Measurements from ENCODE around the gene TEAD1.
"Not testable (repeated sequence)": the region's sequence is repeated elsewhere in the genome, so short reads cannot be mapped to it uniquely, and the experiment has no call there.

Gene TEAD1

GRCh38 chr11:12757416-12757815 lies 83.2 kb downstream of the TEAD1 start:
- TF ChIP-seq, protein P1, sequence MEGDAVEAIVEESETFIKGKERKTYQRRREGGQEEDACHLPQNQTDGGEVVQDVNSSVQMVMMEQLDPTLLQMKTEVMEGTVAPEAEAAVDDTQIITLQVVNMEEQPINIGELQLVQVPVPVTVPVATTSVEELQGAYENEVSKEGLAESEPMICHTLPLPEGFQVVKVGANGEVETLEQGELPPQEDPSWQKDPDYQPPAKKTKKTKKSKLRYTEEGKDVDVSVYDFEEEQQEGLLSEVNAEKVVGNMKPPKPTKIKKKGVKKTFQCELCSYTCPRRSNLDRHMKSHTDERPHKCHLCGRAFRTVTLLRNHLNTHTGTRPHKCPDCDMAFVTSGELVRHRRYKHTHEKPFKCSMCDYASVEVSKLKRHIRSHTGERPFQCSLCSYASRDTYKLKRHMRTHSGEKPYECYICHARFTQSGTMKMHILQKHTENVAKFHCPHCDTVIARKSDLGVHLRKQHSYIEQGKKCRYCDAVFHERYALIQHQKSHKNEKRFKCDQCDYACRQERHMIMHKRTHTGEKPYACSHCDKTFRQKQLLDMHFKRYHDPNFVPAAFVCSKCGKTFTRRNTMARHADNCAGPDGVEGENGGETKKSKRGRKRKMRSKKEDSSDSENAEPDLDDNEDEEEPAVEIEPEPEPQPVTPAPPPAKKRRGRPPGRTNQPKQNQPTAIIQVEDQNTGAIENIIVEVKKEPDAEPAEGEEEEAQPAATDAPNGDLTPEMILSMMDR (IDR thresholded peaks at IDR 0.05; ENCODE audit: borderline replicate concordance, insufficient read depth, low read depth, low read length) = no peak
- H3K4me3 ChIP-seq (ENCODE audit: low read depth, low read length) = no peak overlapping the region

DNA sequence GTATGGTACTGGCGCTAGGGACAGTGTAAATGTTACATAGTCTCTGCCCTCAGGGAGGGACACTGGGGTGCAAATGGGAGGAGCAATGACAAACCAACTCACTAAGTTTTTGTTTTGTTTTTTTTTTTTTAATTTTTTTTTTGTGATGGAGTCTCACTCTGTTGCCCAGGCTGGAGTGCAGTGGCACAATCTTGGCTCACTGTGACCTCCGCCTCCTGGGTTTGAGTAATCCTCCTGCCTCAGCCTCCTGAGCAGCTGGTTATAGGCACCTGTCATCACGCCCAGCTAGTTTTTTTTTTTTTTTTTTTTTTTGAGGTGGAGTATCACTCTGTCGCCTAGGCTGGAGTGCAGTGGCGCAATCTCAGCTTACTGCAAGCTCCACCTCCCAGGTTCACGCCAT lies 83.9 kb downstream of the TEAD1 start:
- not testable (repeated sequence) for H3K4me3 ChIP-seq (ENCODE audit: low read depth, low read length)

- TF ChIP-seq, protein P1 (IDR thresholded peaks at IDR 0.05; ENCODE audit: borderline replicate concordance, insufficient read depth, low read depth, low read length) = peak; percentile 7; the same call in 1 of the 2 replicates
- no peak overlapping the region for H3K4me3 ChIP-seq (ENCODE audit: low read depth, low read length)
Observed at GRCh38 chr11:12761029-12761428, 86.8 kb downstream of the TEAD1 start.

DNA sequence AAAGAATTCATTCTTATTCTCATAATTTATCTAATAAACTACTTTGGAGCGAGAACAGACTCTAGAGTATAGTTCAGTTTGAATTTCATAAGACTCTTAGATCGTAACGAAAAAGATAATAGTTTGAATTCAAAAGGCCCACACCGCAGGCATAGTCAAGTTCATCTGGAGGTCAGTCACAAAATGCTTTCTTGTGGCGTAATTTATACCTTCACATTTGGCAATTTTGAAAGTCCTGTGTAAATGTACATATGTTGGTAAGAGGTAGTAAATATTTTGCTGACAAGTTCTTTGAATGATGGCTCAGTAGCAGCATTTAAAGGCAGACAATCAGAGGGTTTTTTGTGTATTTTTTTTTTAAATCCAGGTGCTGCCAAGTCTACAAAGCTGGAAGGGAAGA lies 88.1 kb downstream of the TEAD1 start:
- TF ChIP-seq, protein P1 (IDR thresholded peaks at IDR 0.05; ENCODE audit: borderline replicate concordance, insufficient read depth, low read depth, low read length) = no peak
- H3K4me3 ChIP-seq (ENCODE audit: low read depth, low read length) = no peak overlapping the region

DNA sequence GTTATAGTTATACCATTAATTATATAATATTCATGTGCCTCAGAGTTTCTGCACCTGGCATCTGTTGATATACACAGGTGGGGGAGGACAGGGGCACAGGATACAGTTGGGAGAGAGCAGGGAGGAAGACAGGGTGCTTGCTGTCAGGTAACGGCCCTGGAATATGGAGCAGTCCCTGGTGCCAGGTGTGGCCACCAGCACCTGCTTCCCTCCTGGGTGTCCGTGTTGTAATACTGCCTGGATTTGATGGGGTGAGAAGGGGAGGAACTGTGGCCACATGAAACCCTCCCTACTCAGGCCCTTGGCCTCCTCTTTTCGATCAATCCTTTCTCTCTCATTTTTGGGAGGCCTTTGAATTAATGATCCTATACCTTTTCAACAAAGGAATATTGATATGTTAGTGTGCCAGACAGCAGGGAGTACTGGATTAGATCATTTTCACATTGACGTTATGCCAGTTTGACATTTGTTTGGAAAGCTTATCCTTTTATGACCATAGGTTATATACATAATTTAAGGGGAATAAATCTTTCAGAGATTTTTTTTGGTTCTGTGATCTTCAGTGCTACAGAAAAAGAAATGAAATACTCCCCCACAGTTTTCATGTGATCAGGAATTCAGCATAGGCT lies 88.6 kb downstream of the TEAD1 start:
- no peak overlapping the region for H3K4me3 ChIP-seq (ENCODE audit: low read depth, low read length)
- TF ChIP-seq, protein P1 (IDR thresholded peaks at IDR 0.05; ENCODE audit: borderline replicate concordance, insufficient read depth, low read depth, low read length) = no peak

DNA sequence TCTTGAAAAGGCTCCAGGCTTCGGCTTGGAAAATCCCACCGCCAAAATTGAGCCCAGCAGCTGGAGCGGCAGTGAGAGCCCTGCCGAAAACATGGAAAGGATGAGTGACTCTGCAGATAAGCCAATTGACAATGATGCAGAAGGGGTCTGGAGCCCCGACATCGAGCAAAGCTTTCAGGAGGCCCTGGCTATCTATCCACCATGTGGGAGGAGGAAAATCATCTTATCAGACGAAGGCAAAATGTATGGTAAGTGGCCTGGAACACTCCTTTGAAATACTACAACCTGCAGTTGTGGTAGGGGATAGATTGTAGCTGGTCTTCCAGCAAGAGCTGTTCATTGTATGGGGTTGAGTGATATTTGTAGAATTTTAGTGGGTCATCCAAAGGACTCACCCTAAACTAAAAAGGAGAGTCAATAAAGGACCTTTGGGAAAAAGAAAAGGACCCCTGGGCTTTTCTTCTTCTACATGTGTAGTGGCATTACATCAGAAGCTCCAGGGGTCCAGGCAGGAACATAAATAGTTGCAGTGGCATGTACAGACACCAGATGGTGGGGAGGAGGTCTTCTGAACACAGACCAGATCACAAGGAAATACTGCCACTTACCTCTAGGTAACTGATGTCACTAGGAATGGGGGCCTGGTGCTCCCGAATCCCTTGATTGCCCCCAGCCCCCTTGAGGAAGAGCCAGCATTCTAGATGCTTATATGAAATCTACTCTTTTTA lies 90.1 kb downstream of the TEAD1 start:
- TF ChIP-seq, protein P1 (IDR thresholded peaks at IDR 0.05; ENCODE audit: borderline replicate concordance, insufficient read depth, low read depth, low read length) = no peak
- H3K4me3 ChIP-seq (ENCODE audit: low read depth, low read length) = no peak overlapping the region

- no peak overlapping the region for H3K4me3 ChIP-seq (ENCODE audit: low read depth, low read length)
- TF ChIP-seq, protein P1 (IDR thresholded peaks at IDR 0.05; ENCODE audit: borderline replicate concordance, insufficient read depth, low read depth, low read length) = no peak
Observed at GRCh38 chr11:12765428-12765827, 91.2 kb downstream of the TEAD1 start.

Data from GM12875 (cell line).